ENCODE measurements around the gene PDCD7.
"Not testable (repeated sequence)": the region's sequence is repeated elsewhere in the genome, so short reads cannot be mapped to it uniquely, and the experiment has no call there.

Gene PDCD7

DNA sequence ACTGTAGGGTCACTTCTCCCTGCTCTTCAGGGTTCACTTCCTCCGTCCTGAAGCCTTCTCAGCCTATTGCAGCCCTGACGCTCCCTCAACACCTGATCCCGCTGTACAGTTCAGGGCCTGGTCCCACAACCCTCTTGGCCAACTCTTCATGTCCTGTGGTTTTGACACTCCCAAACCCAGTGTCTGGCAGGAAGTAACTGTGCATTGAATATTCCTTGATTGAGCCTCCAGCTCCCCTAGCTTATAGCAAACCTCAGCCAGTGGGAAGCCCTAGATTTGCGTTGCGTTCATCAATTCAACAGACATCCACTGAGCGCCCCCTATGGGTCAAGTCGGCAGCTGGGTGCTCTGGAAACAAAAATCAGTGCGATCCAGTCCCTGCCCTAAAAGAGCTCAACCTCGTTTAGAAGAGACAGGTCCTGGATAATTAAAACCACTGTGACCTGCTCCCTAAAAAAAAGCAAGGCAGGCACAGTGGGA is 32.2 kb downstream of the PDCD7 start:
- DNase-seq (ENCODE audit: low spot score): peak; percentile 47
- no peak overlapping the region for H3K4me3 ChIP-seq (ENCODE audit: severe bottlenecking)

DNA sequence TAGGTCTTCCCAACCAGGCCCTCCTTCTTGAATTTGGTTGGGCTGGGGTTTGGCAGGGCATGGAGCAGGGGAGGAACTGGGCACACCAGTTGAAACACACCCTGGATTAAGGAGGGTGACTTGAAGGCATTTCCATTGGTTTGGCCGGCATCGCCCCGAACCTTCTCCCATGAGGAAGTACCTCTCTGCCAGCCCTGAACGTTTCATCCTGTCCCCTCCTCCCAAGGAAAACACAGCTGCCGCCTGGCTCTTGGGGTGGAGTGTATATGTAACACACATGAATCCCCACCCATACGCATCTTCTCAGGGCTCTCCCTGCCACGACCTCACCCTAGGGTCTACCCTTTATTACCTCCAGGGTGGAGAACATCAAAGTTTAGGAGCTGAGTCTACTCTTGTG is 33.2 kb downstream of the PDCD7 start:
- TF ChIP-seq, protein P1, sequence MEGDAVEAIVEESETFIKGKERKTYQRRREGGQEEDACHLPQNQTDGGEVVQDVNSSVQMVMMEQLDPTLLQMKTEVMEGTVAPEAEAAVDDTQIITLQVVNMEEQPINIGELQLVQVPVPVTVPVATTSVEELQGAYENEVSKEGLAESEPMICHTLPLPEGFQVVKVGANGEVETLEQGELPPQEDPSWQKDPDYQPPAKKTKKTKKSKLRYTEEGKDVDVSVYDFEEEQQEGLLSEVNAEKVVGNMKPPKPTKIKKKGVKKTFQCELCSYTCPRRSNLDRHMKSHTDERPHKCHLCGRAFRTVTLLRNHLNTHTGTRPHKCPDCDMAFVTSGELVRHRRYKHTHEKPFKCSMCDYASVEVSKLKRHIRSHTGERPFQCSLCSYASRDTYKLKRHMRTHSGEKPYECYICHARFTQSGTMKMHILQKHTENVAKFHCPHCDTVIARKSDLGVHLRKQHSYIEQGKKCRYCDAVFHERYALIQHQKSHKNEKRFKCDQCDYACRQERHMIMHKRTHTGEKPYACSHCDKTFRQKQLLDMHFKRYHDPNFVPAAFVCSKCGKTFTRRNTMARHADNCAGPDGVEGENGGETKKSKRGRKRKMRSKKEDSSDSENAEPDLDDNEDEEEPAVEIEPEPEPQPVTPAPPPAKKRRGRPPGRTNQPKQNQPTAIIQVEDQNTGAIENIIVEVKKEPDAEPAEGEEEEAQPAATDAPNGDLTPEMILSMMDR (IDR thresholded peaks at IDR 0.05; ENCODE audit: poor library complexity, severe bottlenecking): no peak
- Histone ChIP-seq H3K9me3 (ENCODE audit: severe bottlenecking) (no peaks in the 10 kb centered on the region), H3K36me3 (ENCODE audit: low read depth) (peaks cover 22% of the 10 kb centered on the region), H3K4me3 (ENCODE audit: severe bottlenecking) (no peak overlapping the region), H3K4me1 (ENCODE audit: insufficient read depth, poor library complexity, severe bottlenecking) (no peaks in the 10 kb centered on the region), H3K27ac (ENCODE audit: poor library complexity, severe bottlenecking) (no peak overlapping the region), H3K27me3 (ENCODE audit: insufficient read depth, poor library complexity, severe bottlenecking) (no peaks in the 10 kb centered on the region)
- ATAC-seq (ENCODE audit: low read depth) (no peak), DNase-seq (ENCODE audit: low spot score) (peak; percentile 52)

More for the DNA sequence above, 32.2 kb downstream of the PDCD7 start:
- TF ChIP-seq, protein P1 (IDR thresholded peaks at IDR 0.05; ENCODE audit: poor library complexity, severe bottlenecking): peak; percentile 82
- Histone ChIP-seq H3K9me3 (ENCODE audit: severe bottlenecking) (no peaks in the 10 kb centered on the region), H3K27ac (ENCODE audit: poor library complexity, severe bottlenecking) (no peak overlapping the region), H3K36me3 (ENCODE audit: low read depth) (peaks cover 29% of the 10 kb centered on the region), H3K27me3 (ENCODE audit: insufficient read depth, poor library complexity, severe bottlenecking) (no peaks in the 10 kb centered on the region), H3K4me1 (ENCODE audit: insufficient read depth, poor library complexity, severe bottlenecking) (no peaks in the 10 kb centered on the region)
- no peak; the same call in 1 of the 3 replicates for ATAC-seq (ENCODE audit: low read depth)

DNA sequence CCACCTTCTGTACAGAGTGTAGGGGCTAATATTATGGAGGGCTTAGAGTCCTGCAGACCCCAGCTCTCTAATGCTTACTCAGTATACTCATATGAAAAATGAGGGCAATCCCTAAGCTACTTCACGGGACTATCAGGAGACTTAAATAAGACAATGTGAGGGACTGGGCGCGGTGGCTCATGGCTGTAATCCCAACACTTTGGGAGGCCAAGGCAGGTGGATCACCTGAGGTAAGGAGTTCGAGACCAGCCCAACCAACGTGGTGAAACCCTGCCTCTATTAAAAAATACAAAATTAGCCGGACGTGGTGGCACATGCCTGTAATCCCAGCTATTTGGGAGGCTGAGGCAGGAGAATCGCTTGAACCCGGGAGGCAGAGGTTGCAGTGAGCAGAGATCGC is 33.8 kb downstream of the PDCD7 start:
- ATAC-seq (ENCODE audit: low read depth); H3K4me3 ChIP-seq (ENCODE audit: severe bottlenecking); H3K4me1 ChIP-seq (ENCODE audit: insufficient read depth, poor library complexity, severe bottlenecking); H3K27ac ChIP-seq (ENCODE audit: poor library complexity, severe bottlenecking); H3K27me3 ChIP-seq (ENCODE audit: insufficient read depth, poor library complexity, severe bottlenecking); H3K9me3 ChIP-seq (ENCODE audit: severe bottlenecking): not testable (repeated sequence)
- peak; percentile 27 for DNase-seq (ENCODE audit: low spot score)
- H3K36me3 ChIP-seq (ENCODE audit: low read depth): peaks cover 22% of the 10 kb centered on the region

DNA sequence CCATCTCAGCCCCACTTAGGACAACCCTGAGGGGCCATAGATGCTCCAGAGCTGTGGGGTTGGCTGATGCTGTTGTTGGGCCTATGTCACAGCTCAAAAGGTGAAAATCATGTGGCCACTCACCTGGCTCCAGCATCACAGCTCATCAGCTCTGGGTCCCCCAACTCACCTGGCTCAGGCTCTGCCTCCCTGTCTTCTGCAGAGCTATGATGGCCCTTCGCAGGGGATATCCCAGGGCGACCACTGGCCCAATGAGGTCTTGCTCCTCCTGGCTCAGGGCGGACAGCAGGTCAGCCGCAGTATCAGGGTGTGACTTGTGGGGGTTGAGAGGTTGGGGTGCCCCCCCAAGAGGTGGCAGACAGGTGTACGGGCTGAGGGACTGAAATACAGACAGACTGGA is 34.3 kb downstream of the PDCD7 start:
- Histone ChIP-seq H3K27ac (ENCODE audit: poor library complexity, severe bottlenecking) (no peak overlapping the region), H3K27me3 (ENCODE audit: insufficient read depth, poor library complexity, severe bottlenecking) (no peaks in the 10 kb centered on the region), H3K36me3 (ENCODE audit: low read depth) (peaks cover 22% of the 10 kb centered on the region), H3K9me3 (ENCODE audit: severe bottlenecking) (no peaks in the 10 kb centered on the region), H3K4me1 (ENCODE audit: insufficient read depth, poor library complexity, severe bottlenecking) (no peaks in the 10 kb centered on the region), H3K4me3 (ENCODE audit: severe bottlenecking) (no peak overlapping the region)
- ATAC-seq (ENCODE audit: low read depth): no peak
- TF ChIP-seq, protein P1 (IDR thresholded peaks at IDR 0.05; ENCODE audit: poor library complexity, severe bottlenecking): no peak
- peak; percentile 68 for DNase-seq (ENCODE audit: low spot score)

DNA sequence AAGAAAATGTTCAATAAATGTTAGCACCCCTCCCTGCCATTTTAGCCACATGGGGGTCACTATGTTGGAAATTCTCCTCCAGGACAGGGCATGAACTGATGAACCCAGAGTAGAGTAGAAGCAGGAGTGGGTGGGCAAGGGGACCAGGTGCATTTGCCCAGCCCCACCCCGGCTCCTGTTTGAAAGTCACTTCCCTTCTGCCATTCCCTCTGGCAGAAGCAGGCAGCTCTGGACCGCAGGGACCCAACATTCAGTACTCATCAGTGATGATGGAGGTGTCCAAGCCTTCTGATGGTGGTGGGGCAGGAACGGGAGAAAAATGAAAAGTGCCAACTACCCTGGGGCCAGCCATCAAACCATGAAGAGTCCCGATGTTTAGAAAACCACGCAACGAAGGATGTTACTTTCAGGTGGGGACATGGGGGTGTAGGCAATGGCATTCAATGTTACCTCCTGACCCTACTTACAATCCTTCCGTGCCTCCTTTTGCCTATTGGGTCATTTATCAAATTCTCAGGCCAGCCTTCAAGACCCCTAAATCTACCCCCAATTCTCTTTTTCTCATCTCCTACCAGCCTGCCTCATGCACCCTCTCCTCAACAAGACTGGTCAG is 35.9 kb downstream of the PDCD7 start:
- TF ChIP-seq, protein P1 (IDR thresholded peaks at IDR 0.05; ENCODE audit: poor library complexity, severe bottlenecking): no peak
- Histone ChIP-seq H3K27ac (ENCODE audit: poor library complexity, severe bottlenecking) (no peak overlapping the region), H3K36me3 (ENCODE audit: low read depth) (peaks cover 22% of the 10 kb centered on the region), H3K27me3 (ENCODE audit: insufficient read depth, poor library complexity, severe bottlenecking) (no peaks in the 10 kb centered on the region), H3K4me3 (ENCODE audit: severe bottlenecking) (no peak overlapping the region), H3K9me3 (ENCODE audit: severe bottlenecking) (no peaks in the 10 kb centered on the region), H3K4me1 (ENCODE audit: insufficient read depth, poor library complexity, severe bottlenecking) (no peaks in the 10 kb centered on the region)
- ATAC-seq (ENCODE audit: low read depth) (no peak), DNase-seq (ENCODE audit: low spot score) (peak; percentile 37)

Data from RWPE2 (cell line).